GM21529 (cell line): ENCODE data around the gene NF1.
"Not testable (repeated sequence)": the region's sequence is repeated elsewhere in the genome, so short reads cannot be mapped to it uniquely, and the experiment has no call there.

Experiments
- ATAC-seq: cut with Tn5 transposase; IDR thresholded peaks from one replicate; pipeline ENCODE4 v1.9.1; 2021; ENCODE audit not compliant: unreplicated experiment

Gene NF1

GRCh38 chr17:31249835-31250141 lies 155.0 kb downstream of the NF1 start:
- no peak for ATAC-seq

DNA sequence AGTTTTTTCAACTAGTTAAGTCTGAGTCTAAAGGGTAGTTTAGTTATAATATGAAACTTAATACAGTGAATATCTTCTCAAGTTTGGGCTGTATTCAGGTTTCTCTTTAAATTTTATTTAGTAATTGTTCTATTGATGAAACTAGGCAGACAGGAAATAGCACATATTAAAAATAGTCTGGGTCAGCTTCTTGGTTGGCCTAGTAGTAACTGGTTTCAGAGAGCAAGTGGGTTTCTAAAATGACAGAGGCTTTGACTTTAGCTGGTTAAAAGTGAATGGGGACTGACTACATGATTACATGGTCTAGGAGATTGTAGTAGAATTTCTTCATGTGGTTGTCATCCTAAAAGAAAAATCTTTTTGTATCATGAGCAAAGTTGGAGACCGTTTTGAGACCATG lies 155.5 kb downstream of the NF1 start:
- ATAC-seq = peak; percentile 47

GRCh38 chr17:31251105-31251969 lies 156.6 kb downstream of the NF1 start:
- no peak for ATAC-seq

DNA sequence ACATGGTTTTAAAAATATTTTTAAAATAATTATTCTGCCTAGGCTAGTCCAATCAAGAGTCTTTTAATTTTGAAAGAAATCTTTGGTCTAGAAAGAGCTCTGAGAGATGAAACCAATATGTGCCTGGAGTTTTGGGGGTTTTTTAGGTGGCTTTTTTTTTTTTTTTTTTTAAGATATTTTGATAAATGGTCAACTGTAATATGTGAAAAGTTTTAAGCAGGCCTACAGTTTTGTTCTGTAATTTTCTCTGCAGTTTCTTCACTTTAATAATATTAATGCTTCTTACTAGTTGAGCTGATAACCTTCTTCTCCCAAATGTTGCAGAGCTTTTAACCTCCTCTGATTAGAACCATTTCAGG lies 157.2 kb downstream of the NF1 start:
- ATAC-seq = no peak

- ATAC-seq = no peak
These were observed 158.0 kb downstream of the NF1 start for GRCh38 chr17:31252741-31253140.

- ATAC-seq = no peak
These were observed 159.9 kb downstream of the NF1 start for GRCh38 chr17:31254654-31255053.

DNA sequence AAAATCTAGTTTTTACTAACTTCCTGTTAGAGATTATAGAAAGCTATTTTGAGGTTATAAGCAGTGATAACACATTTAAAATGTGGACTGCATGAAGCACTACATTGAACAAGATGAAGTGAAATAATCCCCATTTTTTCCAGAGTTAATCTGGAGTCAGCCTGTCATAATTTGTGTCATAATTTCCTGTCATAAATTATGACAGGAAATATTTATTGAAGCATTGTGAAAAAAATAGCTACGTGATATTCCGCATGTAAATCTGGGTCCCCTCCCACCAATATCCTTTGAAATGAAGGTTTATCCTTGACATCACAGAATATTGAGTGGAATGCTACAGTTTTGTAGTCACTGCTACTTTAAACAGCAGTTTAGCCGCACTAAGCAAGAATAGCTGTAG lies 162.2 kb downstream of the NF1 start:
- ATAC-seq = no peak

GRCh38 chr17:31260151-31260550 lies 165.4 kb downstream of the NF1 start:
- no peak for ATAC-seq

GRCh38 chr17:31261601-31262000 lies 166.8 kb downstream of the NF1 start:
- no peak for ATAC-seq

DNA sequence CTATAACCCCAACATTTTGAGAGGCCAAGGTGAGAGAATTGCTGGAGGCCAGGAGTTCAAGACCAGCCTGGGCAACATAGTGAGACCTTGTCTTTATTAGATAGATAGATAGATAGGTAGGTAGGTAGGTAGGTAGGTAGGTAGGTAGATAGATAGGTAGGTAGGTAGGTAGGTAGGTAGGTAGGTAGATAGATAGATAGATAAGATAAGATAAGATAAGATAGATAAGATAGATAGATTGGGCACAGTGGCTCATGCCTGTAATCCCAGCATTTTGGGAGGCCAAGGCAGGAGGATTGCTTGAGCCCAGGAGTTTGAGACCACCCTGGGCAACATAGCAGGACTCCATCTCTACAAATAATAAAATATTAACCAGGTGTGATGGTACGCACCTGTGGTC lies 168.1 kb downstream of the NF1 start:
- not testable (repeated sequence) for ATAC-seq

GRCh38 chr17:31266042-31266441 lies 171.3 kb downstream of the NF1 start:
- ATAC-seq = no peak

GRCh38 chr17:31269036-31269577 lies 174.3 kb downstream of the NF1 start:
- no peak for ATAC-seq

DNA sequence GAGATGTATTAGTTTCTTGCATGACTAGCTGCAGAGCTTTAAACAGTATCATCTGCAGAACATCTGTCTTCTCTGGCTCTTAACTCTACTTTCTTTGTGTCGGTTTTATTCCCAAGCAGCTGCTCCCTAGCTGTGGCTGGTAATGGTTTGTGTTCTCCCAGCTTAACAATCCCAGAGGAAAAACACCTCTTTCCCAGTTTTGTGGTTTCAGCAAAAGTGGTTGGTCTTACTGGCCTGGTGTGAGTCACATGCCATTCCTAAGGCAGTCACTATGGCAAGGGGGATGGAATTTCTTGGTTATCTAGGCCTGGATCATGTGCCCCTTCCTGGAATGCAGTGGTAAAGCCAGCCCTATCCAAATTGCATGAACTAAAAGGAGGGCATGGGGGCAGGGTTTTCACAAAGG lies 174.8 kb downstream of the NF1 start:
- ATAC-seq = no peak

DNA sequence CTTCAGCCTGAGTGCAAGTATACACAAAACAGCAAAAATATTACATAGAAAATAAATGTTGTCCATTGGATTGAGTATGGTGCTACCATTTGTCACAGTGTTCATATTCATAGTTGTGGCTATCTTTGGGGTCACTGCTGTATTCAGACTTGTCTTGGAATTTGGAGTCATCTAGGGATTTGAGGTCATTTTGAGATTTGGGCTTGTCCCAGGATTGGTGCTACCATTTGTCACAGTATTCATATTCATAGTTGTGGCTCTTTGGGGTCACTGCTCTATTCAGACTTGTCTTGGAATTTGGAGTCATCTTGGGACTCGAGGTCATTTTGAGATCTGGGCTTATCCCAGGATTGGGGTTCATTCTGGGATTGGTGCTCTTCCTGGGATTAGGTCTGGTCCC lies 177.5 kb downstream of the NF1 start:
- no peak for ATAC-seq

DNA sequence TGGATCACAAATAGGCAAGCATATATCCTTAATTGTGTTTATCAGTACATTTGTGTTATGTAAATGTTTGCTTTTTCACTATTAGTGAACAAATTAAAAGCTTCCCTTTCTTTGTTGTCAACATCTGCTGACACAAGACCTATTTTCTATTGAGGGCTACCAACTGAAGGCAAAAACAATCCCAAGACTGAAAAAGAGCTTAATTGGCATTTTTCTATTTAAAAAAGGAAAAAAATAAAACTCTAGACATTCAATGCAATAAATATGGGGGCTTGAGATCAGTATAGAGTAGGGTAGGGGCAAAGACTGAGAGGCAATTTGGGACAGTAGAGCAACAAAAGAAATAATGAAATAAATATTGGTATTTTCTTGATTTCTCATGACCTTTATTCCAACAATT lies 178.0 kb downstream of the NF1 start:
- no peak for ATAC-seq

DNA sequence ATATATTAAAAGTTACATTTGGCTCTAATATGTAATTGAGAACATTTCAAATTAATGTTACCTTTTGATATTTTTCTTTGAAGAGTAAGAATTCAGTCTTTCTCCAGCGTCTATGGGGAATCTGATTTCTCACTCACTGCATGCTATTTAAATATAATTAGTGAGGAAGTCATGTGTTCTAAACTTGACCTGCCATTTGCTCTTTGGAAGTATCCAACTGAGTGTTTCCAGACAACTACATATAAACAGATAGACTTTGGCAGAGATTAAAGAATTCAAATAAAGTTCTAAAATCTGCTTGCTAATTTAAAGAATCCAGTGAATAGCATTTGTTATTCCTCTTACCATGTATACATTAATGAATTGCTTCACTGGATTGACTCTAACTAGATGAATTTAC lies 178.7 kb downstream of the NF1 start:
- no peak for ATAC-seq

GRCh38 chr17:31274252-31274651 lies 179.5 kb downstream of the NF1 start:
- ATAC-seq = no peak

- no peak for ATAC-seq
These were observed 180.3 kb downstream of the NF1 start for GRCh38 chr17:31275116-31275515.

DNA sequence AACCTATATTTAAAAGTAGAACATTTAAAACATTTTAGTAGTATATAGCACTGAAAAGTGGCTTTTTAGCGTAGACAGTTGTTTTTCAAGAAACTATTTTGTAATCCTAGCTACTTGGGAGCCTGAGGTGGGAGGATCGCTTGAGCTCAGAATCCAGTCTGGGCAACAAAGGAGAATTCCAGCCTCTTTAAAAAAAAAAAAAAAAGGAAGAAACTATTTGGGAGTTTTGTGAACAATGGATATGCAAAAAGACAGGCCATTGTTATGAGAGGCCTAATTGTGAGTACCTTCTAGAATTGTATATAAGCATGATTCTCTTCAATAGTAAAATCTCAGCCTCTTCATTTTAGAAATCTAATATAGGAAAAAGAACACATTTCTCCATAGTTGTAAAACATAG lies 184.6 kb downstream of the NF1 start:
- no peak for ATAC-seq

GRCh38 chr17:31281061-31281460 lies 186.3 kb downstream of the NF1 start:
- no peak for ATAC-seq

DNA sequence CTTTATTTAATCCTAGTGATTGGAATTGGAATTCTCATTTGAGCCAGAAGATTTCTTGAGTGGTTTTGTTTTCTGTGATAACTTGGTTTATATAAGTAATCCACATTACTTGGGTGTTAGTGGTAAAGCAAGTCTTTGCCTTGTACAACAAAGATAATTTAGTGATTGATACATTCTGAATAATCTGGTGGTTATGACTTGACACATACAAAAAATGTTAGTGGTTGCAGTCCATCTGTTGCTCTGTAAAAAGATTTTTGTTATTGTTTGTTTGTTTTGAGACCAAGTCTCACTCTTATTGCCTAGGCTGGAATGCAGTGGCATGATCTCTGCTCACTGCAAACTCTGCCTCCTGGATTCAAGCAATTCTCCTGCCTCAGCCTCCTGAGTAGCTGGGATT lies 189.1 kb downstream of the NF1 start:
- no peak for ATAC-seq

GRCh38 chr17:31286587-31286986 lies 191.8 kb downstream of the NF1 start:
- ATAC-seq = no peak

- not testable (repeated sequence) for ATAC-seq
These were observed 193.2 kb downstream of the NF1 start for GRCh38 chr17:31287932-31288331.
